Measurements from ENCODE around the gene DACH1.

DACH1 gene

DNA sequence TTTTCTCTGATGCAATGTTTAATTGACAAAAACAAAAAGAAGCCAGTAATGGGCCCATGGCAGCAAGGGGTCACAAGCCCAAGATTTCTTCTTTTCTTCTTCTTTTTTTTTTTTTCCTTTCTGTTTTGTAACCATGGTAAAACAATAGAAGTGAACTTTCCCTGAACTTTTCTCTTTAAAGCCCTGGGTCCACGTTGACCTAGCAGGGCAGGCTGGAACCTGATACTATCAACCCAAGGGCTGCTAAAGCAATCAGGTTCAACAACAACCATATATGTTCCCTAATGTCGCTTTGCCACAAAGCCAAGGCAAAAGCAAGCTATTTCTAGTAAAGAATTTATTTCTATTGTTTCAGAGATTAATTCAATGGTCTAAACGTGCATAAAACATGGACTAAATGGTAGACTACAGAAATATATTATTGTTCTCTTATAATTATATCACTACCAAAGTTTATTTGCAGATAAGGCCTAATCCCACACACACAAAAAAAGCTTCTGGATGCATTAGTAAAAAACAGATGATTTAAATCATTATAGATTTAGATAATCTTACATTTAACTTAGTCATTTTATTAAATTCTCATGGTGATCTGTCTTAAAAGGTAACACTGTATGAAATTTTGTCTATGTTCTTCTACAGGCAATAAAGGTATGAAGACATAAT is 153.9 kb downstream of the DACH1 start:
- DNase-seq: no peak

DNA sequence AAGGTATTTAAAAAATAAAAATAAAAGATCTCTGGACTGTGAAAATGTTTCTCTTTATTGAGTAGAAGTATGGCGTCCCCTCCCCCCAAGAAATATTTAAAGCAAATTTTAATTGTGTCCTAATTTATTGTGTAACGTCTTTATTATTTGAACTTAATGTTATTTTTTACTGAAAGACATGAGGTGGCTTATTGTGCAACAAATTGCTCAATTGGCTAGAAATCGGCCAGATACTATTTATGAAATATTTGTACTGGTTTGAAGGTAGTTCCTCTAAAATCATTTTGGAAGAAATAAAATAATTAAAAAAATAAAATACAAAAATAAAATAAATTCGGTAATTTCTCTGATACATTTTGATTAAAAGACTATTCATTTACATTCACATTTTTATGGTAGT is 162.3 kb downstream of the DACH1 start:
- DNase-seq: no peak

DNA sequence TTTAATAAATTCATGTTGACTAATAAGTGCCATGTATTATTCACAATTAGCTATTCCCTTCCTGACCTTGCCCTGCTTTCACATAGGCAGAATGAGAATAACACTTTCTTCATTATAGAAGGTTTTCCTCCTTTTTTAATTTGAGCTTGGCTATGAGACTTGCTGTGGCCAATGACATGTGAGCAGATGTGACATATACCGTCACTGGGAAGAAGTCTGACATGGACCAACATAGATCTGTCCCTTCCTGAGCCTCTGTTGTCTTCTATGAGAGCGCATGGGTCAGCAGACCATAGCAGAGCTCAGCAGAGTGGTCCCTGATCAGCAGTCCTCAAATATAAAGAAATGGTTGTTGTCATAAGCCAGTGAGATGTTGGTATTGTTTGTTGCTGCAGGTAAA is 163.9 kb downstream of the DACH1 start:
- no peak for DNase-seq

DNA sequence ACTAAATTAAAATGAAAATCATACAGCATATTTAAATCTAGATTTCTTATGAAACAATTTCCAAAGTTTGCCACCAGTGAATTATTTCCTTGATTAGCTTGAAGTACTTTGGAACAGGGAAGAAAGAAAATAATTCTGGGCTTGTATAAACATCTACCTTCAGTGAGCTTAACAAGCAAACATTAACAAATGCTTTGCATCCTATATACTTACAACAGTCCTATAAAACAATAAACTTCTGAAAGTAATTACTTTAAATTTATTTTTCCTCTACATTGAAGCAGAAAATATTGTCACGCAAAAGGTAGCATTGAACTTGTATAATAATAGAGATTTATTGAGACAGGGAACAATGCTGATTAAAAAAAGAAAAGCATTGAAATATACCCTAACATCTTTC is 164.8 kb downstream of the DACH1 start:
- no peak for DNase-seq

DNA sequence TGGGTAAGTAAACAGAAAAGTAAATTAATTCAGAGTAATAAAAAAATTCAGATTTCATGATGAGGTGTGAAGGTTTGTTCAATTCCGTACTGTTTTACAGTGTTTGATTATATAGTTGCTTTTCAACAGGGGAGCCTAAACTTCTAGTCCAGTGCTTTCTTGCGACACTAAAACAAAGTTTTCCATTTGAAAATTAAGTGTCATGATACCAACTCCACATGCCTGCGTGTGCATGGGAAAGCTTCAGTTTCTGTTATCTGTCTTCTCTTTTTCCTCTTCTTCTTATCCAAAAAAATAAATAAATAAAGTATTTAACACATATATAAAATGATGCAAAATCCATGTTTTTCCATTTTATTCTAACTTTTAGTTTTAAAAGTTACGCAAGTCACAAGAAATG is 165.3 kb downstream of the DACH1 start:
- DNase-seq: no peak

DNA sequence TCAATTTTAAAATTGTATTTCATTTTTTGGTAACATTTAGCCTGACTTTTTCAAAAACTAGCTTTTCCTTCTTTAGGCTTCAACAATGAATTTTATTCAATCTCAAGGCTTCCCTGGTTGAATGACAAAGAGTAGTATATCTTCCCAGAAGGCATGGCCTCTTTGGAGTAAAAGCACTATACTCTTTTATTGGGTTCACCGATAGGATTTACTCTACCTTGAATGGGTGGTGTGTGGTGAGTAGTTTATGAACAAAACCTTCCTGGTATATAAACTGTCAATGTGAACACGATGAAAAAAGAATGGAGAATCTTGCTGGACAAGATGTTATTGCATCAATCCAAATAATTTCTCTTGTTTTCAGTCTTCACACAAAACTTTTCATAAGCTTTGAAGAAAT is 167.7 kb downstream of the DACH1 start:
- DNase-seq: no peak

DNA sequence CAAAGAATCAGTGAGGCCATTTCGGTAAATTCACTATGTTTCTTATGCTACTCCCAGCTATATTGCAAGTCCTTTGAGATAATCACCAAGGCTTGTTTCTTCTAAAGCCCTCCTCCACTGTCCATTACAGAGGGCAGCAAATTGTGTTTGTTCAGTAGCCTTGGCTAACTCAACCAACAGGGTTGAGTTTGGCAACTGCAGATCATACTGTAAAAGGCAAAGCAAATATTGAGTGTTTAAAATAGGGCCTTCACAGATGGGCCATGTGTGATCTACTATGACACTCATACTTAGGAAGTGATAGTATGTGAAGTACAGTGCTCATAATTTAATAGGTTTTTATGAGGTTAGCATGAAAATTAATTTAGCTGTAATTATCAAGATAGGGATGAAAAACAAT is 171.3 kb downstream of the DACH1 start:
- no peak for DNase-seq

DNA sequence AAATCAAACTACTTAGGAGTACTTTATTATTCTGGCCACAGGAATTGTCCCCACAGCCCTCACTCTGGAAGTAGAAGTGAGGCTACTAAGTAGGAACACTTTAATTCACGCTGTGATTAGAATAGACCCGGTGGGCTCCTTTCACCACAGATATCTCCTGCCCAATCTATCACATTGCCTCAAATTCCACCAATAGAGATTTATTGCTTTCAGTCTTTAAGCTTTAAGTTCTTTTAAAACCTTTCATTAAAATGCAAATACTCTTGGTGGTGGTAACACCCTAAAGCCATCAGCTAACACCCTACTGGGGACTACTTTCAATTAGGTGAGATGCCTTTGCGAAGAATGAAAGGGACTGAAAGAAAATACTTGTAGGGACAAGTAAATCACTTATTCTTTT is 181.9 kb downstream of the DACH1 start:
- no peak for DNase-seq

DNA sequence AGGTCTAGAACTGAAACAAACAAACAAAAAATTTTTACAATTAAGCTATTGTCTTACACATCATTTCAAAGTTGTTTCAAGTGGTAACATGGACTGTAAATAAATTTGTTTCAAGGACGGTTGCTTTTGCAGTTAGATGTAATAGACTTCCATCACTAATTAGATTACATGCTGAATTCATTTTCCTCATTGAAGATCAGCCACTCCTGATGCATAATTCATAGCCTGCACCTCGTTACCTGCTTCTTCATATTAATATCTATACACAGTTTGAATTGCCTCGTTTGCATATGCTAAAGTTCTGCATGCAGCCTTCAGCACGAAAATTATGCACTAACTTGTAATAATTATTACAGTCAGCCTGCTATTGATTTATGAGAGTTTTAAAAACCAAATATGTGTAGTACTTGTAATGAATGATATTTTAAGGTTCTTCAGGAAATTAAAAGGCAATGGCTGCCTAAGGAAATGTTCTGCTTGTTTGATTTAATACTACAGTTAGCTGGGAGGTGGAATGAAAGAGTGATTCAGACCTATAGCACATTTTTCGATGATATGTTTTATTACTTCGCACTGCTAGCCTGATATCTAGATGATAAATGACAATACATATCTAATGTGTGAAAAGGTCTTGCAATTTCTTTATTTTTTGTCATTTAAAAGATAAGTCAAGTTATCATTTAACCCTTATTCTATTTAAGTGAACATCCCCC is 184.9 kb downstream of the DACH1 start:
- no peak for DNase-seq

DNA sequence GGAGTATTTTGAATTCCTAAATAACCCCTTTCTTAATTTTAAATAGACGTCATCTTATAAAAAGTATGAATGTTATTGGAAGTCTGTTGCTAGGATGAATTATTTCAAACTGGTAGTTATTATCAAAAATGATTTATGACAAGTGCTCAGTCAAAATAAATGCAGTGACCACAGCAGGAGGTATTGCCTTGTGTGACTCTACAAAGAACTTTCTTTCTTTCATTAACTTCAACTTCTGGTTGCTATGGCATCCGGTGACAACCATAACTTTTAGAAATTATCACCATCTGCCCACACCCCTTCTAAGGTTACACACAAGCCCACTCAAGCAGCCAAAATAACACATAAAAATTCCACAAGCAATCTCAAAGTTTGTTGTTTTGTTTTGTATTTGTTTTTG is 189.9 kb downstream of the DACH1 start:
- DNase-seq: no peak

DNA sequence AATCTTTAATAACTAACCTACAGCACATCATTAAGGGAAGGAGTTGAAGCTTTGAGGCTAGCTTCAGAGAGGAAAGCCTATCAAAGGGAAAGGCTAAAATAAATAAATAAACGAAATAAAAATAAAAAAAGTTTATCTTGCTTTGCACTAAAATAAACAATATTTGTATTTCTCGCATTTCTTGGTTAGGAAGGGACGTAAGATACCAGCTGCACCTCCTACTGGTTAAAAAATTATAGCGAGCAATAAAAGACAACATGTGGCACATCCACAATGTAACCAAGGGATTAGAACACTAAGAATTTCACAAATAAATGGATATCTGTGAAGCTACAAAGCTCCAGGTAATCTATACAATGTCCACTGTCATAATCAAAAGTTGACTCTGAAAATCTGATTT is 194.5 kb downstream of the DACH1 start:
- no peak for DNase-seq

DNA sequence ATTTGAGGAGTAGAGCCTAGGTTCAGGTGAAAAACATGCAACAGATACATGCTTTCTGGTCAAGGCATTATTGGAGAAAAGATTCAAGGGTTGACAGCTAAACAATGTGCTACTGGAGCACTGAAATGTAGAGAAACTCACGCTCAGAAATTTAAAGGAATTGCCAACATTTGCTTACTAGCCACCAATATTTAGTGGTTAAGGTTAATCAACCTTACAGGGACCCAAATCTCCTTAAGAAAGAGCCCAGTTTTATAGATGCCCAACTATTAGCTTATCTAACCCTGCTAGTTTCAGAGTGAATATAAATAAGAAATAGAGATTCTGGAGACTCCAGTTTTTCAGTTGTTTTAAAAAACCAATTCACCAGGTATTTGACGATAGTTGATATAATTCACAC is 203.6 kb downstream of the DACH1 start:
- no peak for DNase-seq

DNA sequence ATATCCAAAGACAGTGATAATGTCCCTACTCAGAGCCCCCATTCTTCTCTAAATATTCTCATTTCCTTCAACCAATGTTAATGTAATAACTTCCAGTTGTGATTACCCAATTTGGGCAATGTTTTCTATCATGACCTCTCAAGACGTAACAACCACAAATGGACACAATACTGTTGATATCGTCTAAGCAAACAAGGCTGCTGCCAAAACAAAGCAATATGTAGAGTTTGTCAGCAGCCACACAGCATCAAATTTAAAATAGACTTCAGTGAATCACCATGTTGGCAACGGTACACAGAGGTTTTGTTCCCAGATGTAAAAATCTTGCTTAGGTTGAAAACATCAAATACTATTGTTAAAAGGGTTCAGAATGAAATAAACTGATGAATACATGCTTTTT is 205.1 kb downstream of the DACH1 start:
- no peak for DNase-seq

DNA sequence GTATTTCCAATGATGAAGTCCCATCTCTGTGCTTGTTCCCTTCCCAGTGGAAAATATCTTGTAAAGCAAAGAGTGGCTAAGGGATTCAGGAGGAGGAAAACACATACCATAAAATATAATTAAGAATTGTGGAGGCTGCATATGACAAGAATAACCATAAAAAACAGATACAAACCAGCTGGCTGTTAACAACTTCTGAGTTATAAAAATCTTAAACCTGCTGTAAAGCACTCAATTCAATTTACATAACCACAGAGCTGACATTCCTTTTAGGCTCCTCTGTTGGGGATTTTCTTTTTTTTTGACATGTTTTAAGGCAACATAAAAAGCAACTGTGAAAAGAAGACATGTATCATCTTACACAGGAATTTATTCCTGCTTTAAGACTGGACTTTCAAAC is 207.6 kb downstream of the DACH1 start:
- DNase-seq: no peak

DNA sequence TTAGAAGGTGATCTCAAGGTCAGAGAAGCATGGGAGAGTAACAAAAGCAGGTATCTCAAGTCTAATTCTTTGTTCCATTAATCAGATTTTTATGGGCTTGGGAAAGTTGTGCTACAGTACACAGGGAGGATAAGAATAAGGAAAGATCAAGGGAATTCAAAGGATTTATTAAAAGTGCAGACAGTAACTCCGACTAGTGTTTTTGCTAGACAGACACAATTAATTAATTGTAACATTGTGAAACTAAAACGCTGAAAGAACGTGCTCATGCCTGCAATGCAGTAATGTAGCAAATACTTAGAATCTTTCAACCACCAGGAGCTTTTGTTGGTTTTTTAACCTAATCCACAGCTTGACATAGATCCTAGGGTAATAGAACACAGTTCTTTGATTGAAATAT is 221.5 kb downstream of the DACH1 start:
- no peak for DNase-seq

DNA sequence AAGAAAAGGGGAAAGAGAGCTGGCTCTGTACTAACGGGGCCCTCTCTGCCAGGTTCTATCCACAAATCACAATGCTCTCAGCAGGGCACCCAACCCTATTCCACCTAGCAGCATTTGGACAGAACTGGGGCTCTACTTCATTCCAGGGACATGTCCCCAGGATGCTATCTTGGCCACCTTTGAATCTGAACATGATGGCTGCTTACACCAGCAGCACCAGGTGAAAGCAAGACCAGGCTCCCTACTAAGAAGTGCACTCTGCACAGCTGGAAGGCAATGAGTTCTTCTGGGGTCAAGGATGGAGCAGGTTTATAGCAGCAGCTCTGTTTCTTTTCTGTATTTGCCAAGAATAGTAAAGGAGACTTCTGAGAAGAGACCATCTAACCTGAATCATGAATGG is 222.4 kb downstream of the DACH1 start:
- no peak for DNase-seq

DNA sequence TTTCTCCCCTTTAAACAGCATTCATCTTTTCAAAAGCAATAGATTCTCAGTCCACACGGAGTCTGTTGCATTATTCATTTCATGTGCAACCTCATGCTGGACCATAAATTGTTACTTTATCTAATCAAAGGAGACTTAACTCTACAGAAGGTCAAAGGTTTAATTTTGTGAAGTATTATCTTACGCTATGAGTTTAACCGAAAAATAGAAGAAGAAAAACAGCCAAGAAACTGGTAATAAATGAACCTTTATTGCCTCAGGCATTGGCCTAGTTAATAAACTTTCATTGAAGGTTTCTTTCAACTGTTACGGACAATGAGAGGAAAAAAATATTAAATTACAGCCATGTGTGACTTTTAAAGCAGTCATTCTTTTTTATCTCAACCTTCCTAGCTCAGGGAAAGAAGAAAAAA is 223.6 kb downstream of the DACH1 start:
- DNase-seq: no peak

DNA sequence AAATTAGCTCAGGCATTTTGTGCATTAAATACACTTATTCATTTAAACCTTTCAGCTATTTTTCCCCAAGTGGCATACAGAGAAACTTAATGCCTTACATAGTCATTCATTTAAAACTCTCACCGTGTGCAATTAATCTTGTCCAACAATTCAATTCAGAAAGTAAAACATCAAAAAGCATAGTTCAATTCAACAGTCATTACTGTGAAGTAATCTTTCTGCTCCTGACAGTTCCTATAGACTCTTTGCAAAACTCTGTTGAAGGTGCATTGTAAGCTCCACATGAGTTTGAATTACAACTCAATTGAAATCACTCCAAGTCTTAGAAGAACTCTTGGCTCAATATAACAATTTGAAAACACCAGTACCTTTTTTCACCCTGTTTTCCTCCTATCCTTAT is 228.3 kb downstream of the DACH1 start:
- DNase-seq: no peak

DNA sequence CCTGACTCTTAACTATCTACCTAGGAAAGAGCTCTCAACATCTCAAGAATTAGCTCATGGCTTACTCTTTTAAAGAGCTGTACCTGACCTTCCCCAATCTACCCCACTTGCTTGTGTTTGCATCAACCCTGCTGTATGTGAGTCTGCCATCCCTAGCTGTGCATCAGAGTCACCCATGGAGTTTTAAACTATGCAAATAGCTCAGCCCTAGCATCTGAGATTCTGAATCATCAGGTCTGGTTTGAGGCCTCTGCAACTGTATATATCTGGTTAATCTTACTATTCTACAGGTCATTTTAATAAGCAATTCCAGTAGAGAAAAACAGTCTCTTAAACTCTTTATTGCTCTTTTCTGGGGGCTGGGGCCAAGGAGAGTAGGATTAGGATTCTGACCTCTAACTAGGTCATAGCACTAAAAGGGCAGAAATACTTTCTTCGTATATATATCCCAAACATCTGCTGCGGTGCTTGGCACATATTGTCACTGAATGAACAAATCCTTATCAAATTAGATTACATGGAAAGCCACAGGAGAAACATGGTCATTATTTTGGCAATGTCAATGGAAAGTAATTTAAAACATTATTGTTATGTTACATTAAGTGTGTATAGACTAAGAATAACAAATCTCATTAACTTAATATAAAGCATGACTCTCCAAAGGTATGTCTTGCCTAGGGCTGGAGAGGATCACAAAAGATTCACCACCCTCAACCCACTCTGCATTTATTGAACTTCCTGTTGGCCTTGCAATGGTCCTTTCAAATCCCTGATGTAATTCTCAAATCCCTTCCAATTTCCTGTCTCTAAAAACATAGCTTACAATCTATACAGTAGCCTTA is 232.2 kb downstream of the DACH1 start:
- no peak for DNase-seq

DNA sequence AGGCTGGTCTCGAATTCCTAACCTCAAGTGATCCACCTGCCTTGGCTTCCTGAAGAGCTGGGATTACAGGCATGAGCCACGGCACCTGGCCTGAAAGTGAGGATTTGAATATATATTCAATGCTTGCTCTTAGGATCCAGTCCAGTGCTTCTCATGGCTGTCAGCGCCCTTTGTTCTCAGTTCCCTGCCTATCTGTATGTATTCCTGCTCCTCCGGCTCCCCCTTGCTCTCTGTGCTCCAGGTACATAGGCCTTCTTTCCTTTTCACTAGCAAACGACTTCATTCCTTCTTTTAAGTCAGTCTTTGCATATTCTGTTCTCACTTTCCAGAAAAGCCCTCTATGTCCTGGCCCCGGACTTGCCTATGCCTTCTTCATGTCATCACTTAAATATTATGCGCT is 232.8 kb downstream of the DACH1 start:
- no peak for DNase-seq

DNA sequence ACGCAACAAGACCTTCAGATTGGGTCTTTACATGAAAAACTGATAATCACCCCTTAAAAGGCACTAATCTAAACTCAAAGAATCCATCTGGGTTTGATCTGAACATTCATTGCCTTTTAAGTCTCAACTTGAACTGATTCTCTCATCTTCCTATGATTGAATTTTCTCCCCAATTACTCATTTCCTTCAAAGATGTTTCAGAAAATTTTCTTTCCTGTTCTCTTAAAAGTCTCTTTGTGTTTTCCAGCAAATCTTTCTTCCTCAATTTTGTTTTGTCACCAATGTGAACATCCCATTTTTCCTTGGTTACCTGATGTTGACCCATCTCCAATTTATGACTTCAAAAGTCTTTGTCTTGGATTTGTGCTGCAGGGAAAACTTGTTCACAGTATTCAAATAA is 234.3 kb downstream of the DACH1 start:
- DNase-seq: no peak

DNA sequence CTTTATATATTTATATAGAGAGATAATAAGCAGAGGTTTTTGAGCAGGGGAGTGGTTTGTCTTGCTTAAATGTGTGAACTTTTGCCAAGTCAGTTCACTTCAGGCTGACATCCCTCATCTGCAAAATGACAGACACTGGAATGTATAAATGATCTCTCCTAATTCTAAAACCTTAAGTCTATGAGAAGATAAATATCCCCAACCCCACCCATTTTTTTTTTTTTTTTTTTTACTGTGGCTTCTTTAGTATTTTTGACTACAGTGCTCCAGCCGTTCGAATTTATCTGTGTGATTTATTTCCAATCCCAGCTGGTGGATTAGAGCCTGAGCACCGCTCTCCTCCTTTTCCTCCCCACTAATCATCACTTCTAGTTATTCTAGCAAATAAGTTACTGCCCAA is 234.8 kb downstream of the DACH1 start:
- no peak for DNase-seq

DNA sequence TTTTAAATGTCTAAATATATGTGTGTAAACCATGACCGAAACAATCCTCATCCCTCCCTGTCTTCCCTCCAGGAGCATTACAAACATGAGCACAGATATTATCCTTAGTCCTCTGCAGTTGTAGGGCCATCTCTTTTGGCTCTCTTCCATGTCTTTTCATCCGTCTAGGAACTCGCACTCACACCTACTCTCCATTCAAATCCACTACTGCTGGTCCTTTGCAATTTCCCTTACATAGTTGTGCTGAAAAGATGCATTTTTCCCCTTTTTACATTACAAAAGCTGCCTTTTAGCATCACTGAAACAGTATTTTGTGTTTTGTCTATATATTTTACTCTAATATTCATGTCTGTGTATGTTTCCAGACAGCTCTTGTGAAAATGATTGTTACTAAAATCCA is 237.8 kb downstream of the DACH1 start:
- no peak for DNase-seq
